ENCODE results near the gene PIK3R2.
"Not testable (repeated sequence)": the region's sequence is repeated elsewhere in the genome, so short reads cannot be mapped to it uniquely, and the experiment has no call there.

The PIK3R2 gene

DNA sequence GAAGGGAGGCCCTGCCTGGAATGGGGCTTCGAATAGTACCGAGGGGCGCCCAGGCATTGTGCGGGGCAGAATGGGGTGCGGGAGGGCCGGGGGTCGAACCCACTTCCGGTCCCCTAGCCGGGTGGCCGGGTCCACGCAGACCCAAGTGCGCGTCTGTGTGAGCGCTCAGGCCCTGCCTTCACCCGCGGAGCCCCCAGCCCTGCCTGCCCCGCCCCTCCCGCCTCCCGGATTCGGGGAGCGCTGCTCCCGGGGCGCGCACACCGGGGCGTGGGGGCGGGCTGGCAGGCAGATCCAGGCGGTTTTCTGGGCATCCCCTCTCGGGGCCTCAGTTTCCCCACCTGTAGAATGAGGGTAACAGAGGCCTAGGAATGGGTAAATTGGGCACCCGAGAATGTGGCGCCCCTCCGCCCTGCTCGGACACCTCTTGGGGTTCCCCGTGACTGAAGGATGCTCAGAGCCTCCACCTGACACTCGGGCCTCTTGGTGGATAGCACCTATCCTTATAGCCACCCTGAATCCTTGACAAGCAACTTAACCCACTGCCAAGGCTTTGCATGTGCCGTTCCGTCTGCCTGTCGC lies 682 bp downstream of the PIK3R2 start:
- peaks cover 8% of the 10 kb centered on the region for H3K36me3 ChIP-seq (replicated peaks)
- in situ Hi-C loops (cut with MboI; ENCODE audit: low sequenced_read_pairs): no loop called here
- no peaks in the 10 kb centered on the region for H3K9me3 ChIP-seq
- H3K4me3 ChIP-seq: peak overlapping the region; percentile 70
- peaks cover 16% of the 10 kb centered on the region for H3K4me1 ChIP-seq
- H3K27me3 ChIP-seq (ENCODE audit: low read depth): no peaks in the 10 kb centered on the region
- DNase-seq (ENCODE audit: low spot score in 2 of 2): peak in 1 of 2 experiments; percentile 48

- Histone ChIP-seq H3K36me3 (replicated peaks) (peaks cover 9% of the 10 kb centered on the region), H3K9me3 (no peaks in the 10 kb centered on the region), H3K27me3 (ENCODE audit: low read depth) (no peaks in the 10 kb centered on the region), H3K4me1 (peaks cover 18% of the 10 kb centered on the region), H3K4me3 (no peak overlapping the region)
- DNase-seq (ENCODE audit: low spot score in 2 of 2): no peak
- in situ Hi-C loops (cut with MboI; ENCODE audit: low sequenced_read_pairs): no loop called here
These were observed 2.4 kb downstream of the PIK3R2 start for GRCh38 chr19:18155095-18156087.

- peaks cover 24% of the 10 kb centered on the region for H3K4me1 ChIP-seq
- in situ Hi-C loops (cut with MboI; ENCODE audit: low sequenced_read_pairs): no loop called here
- DNase-seq (ENCODE audit: low spot score in 2 of 2): no peak
- no peaks in the 10 kb centered on the region for H3K9me3 ChIP-seq
- peaks cover 14% of the 10 kb centered on the region for H3K36me3 ChIP-seq (replicated peaks)
- H3K27me3 ChIP-seq (ENCODE audit: low read depth): no peaks in the 10 kb centered on the region
- no peak overlapping the region for H3K4me3 ChIP-seq
These were observed 3.3 kb downstream of the PIK3R2 start for GRCh38 chr19:18156268-18156667.

GRCh38 chr19:18156841-18157464 lies 4.0 kb downstream of the PIK3R2 start:
- H3K4me3 ChIP-seq: no peak overlapping the region
- peaks cover 22% of the 10 kb centered on the region for H3K4me1 ChIP-seq
- peak; percentile 48 to 87 for DNase-seq (ENCODE audit: low spot score in 2 of 2)
- in situ Hi-C loops (cut with MboI; ENCODE audit: low sequenced_read_pairs): no loop called here
- no peaks in the 10 kb centered on the region for H3K27me3 ChIP-seq (ENCODE audit: low read depth)
- peaks cover 19% of the 10 kb centered on the region for H3K36me3 ChIP-seq (replicated peaks)
- H3K9me3 ChIP-seq: no peaks in the 10 kb centered on the region

GRCh38 chr19:18157465-18158063 lies 4.6 kb downstream of the PIK3R2 start:
- no peaks in the 10 kb centered on the region for H3K9me3 ChIP-seq
- peaks cover 25% of the 10 kb centered on the region for H3K36me3 ChIP-seq (replicated peaks)
- peak in 1 of 2 experiments; percentile 65 for DNase-seq (ENCODE audit: low spot score in 2 of 2)
- no peak overlapping the region for H3K4me3 ChIP-seq
- in situ Hi-C loops (cut with MboI; ENCODE audit: low sequenced_read_pairs): no loop called here
- peaks cover 21% of the 10 kb centered on the region for H3K4me1 ChIP-seq
- H3K27me3 ChIP-seq (ENCODE audit: low read depth): no peaks in the 10 kb centered on the region

GRCh38 chr19:18158467-18158866 lies 5.5 kb downstream of the PIK3R2 start:
- no peak for DNase-seq (ENCODE audit: low spot score in 2 of 2)

DNA sequence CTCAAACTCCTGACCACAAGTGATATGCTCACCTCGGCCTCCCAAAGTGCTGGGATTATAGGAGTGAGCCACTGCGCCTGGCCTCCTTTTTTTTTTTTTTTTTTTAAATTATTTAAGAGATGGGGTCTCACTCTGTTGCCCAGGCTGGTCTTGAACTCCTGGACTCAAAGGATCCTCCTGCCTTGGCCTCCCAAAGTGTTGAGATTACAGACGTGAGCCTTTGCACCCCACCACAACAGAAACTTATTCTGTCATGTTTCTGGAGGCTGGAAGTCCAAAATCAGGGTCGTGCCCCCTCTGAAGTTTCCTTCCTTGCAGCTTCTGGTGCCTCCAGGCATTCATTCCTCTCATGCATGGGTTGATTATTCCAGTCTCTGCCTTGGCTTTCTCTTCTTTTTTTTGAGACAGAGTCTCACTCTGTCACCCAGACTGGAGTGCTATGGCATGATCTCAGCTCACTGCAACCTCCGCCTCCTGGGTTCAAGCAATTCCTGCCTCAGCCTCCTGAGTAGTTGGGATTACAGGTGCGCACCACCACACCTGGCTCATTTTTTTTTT lies 6.2 kb downstream of the PIK3R2 start:
- H3K36me3 ChIP-seq (replicated peaks): peaks cover 41% of the 10 kb centered on the region
- H3K4me3 ChIP-seq; H3K9me3 ChIP-seq; in situ Hi-C loops (cut with MboI; ENCODE audit: low sequenced_read_pairs); DNase-seq (ENCODE audit: low spot score in 2 of 2); H3K27me3 ChIP-seq (ENCODE audit: low read depth): not testable (repeated sequence)
- peaks cover 21% of the 10 kb centered on the region for H3K4me1 ChIP-seq

More at GRCh38 chr19:18158467-18158866, 5.5 kb downstream of the PIK3R2 start:
- Histone ChIP-seq H3K36me3 (replicated peaks) (peaks cover 34% of the 10 kb centered on the region), H3K4me1 (peaks cover 21% of the 10 kb centered on the region), H3K27me3 (ENCODE audit: low read depth) (no peaks in the 10 kb centered on the region), H3K4me3 (no peak overlapping the region), H3K9me3 (no peaks in the 10 kb centered on the region)
- in situ Hi-C loops (cut with MboI; ENCODE audit: low sequenced_read_pairs): no loop called here

DNA sequence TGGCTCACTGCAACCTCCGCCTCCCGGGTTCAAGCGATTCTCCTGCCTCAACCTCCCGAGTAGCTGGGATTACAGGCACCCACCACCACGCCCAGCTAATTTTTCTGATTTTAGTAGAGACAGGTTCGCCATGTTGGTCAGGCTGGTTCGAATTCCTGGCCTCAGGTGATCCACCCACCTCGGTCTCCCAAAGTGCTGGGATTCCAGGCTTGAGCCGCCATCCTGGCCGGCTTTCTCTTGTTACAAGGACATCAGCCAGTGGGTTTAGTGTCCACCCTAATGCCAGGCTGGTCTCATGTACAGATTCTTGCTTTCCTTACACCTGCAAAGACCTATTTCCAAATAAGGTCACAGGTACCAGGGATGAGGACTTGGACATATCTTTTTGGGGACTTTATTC lies 6.8 kb downstream of the PIK3R2 start:
- H3K9me3 ChIP-seq: no peaks in the 10 kb centered on the region
- peaks cover 42% of the 10 kb centered on the region for H3K36me3 ChIP-seq (replicated peaks)
- no peaks in the 10 kb centered on the region for H3K27me3 ChIP-seq (ENCODE audit: low read depth)
- no peak for DNase-seq (ENCODE audit: low spot score in 2 of 2)
- no peak overlapping the region for H3K4me3 ChIP-seq
- in situ Hi-C loops (cut with MboI; ENCODE audit: low sequenced_read_pairs): no loop called here
- H3K4me1 ChIP-seq: peaks cover 21% of the 10 kb centered on the region

DNA sequence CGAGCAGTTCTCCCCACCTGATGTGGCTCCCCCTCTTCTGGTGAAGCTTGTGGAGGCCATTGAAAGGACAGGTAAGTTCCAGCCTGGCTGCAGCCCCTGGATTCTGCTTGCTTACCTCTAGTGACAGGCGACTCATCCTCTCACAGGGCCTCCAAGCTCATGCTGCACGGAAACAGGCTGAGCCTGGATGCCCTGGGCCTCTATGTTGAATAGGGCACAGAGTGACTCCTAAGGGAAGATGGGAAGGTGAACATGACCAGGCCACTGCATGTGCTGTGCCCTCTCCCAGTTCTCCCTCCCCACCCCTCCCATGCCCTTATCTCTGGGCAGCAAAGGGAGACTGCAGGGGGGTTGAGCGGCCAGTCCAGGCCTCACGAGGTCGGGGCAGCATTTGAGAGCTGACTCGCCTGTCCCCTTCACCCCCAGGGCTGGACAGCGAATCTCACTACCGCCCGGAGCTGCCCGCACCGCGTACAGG lies 7.6 kb downstream of the PIK3R2 start:
- Histone ChIP-seq H3K4me3 (peak overlapping the region; percentile 28), H3K4me1 (peaks cover 21% of the 10 kb centered on the region), H3K9me3 (no peaks in the 10 kb centered on the region), H3K27me3 (ENCODE audit: low read depth) (no peaks in the 10 kb centered on the region), H3K36me3 (replicated peaks) (peaks cover 44% of the 10 kb centered on the region)
- no peak for DNase-seq (ENCODE audit: low spot score in 2 of 2)
- in situ Hi-C loops (cut with MboI; ENCODE audit: low sequenced_read_pairs): no loop called here

GRCh38 chr19:18160971-18161635 lies 8.1 kb downstream of the PIK3R2 start:
- Histone ChIP-seq H3K4me1 (peaks cover 21% of the 10 kb centered on the region), H3K9me3 (no peaks in the 10 kb centered on the region), H3K27me3 (ENCODE audit: low read depth) (no peaks in the 10 kb centered on the region), H3K36me3 (replicated peaks) (peaks cover 50% of the 10 kb centered on the region), H3K4me3 (peak overlapping the region; percentile 28)
- peak; percentile 54 to 78 for DNase-seq (ENCODE audit: low spot score in 2 of 2)
- in situ Hi-C loops (cut with MboI; ENCODE audit: low sequenced_read_pairs): no loop called here

- in situ Hi-C loops (cut with MboI; ENCODE audit: low sequenced_read_pairs): no loop called here
- Histone ChIP-seq H3K4me1 (peaks cover 20% of the 10 kb centered on the region), H3K4me3 (no peak overlapping the region), H3K27me3 (ENCODE audit: low read depth) (no peaks in the 10 kb centered on the region), H3K9me3 (no peaks in the 10 kb centered on the region), H3K36me3 (replicated peaks) (peaks cover 49% of the 10 kb centered on the region)
- no peak for DNase-seq (ENCODE audit: low spot score in 2 of 2)
These were observed 8.7 kb downstream of the PIK3R2 start for GRCh38 chr19:18161636-18162002.

DNA sequence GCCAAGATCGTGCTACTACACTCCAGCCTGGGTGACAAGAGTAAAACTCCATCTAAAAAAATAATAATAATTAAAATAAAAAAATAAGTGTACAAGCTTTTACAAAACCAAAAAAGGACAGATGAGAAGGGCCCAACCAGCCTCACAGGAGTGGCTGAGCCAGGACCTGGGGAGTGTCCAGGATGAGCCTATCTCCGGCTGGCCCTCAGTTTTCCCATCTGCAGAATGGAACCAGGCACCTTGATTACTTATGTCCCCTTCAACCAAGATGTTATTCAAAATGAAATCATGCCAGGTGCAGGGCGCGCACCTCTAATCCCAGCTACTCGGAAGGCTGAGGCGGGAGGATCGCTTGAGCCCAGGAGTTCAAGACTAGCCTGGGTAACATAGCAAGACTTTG lies 11.1 kb downstream of the PIK3R2 start:
- Histone ChIP-seq H3K9me3 (no peaks in the 10 kb centered on the region), H3K36me3 (replicated peaks) (peaks cover 62% of the 10 kb centered on the region), H3K4me3 (no peak overlapping the region), H3K4me1 (peaks cover 11% of the 10 kb centered on the region), H3K27me3 (ENCODE audit: low read depth) (no peaks in the 10 kb centered on the region)
- DNase-seq (ENCODE audit: low spot score in 2 of 2): no peak
- in situ Hi-C loops (cut with MboI; ENCODE audit: low sequenced_read_pairs): no loop called here

Measured in HAP-1 (cell line).